ENCODE data around the gene LHX6. TPM values are rescaled to one million over a fixed set of nuclear protein-coding genes. Genes with fewer than 3 reads are reported as not detected.

LHX6 gene
- total RNA-seq, 1 experiment from 2014 or later: 0.62 TPM

DNA sequence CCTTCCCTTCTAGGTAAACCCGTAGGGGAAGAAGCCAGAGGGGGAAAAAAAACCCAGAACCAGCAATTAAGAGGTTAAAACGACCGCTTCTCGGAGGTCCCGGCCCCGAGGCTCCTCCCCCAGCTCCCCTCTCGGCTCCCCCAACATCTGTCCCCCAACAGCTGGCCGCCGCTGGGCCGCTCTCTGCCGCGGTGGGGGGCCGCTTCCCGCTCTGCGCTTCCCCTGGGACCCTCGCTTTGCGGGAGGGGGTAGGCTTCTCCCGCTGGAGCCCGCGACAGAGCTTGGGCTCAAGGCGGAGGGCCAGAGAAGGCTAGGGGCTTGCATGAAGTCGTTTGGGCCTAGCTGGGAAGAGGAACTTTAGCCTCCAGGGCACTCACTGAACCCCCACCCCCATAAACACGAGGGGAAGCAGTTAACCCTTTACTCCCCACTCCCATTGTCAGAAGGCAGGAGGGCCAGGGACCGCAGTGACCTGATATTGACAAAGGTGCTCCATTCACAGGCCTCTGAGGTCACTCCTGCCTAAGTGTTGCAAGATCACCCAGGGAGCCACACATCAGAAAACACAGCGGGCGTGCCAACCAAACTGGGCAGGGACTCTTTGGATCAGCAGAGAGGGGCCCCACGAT lies 7.5 kb downstream of the LHX6 start:
- CTCF ChIA-PET: no interaction called here
- no peak for ATAC-seq

DNA sequence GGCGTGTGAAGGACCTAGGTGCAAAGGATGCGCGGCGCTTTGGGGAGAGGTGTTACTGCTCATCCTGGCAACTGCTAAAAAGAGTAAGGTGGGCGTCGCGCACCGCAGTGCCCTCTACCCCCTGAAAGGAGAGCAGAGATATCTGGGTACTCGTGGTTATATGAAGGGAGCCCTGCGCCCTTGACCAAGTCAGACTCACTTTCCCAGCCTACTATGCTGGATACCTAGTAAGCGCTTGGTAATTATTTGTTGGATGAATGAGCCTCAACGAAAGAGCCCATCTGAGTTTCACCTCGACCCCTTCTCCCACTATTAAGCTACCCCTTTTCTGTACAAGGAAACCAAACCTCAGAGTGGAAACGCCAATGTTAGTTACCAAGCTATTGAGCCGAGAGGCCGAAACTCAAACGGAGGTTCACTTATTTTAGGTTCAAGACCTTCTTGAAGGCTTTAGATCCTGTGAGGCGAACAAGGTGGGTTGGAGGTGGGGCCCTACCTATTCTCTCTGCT lies 8.0 kb downstream of the LHX6 start:
- Histone ChIP-seq H3K36me3 (ENCODE audit: control insufficient read depth, insufficient read depth, low read length) (no peaks in the 10 kb centered on the region), H3K4me1 (ENCODE audit: control insufficient read depth, insufficient read depth, low read length) (no peaks in the 10 kb centered on the region), H3K4me3 (ENCODE audit: low read depth in 2 of 2, low read length in 2 of 2) (no peak overlapping the region), H3K27ac (ENCODE audit: low read length) (no peak overlapping the region), H3K9me3 (ENCODE audit: control insufficient read depth, insufficient read depth, low read depth, low read length) (no peaks in the 10 kb centered on the region), H3K27me3 (ENCODE audit: control insufficient read depth, insufficient read depth, low read length) (no peaks in the 10 kb centered on the region)
- ChIA-PET CTCF (no interaction called here), POLR2A (no interaction called here)
- TF ChIP-seq SIN3A (IDR thresholded peaks at IDR 0.05; ENCODE audit: borderline replicate concordance, insufficient read depth, low read depth, low read length) (no peak), POLR2AphosphoS5 (IDR thresholded peaks at IDR 0.05; ENCODE audit: low read depth, low read length) (no peak), TCF7L2 (IDR thresholded peaks at IDR 0.05; ENCODE audit: low read depth, low read length) (no peak)
- TF ChIP-seq, protein P1, sequence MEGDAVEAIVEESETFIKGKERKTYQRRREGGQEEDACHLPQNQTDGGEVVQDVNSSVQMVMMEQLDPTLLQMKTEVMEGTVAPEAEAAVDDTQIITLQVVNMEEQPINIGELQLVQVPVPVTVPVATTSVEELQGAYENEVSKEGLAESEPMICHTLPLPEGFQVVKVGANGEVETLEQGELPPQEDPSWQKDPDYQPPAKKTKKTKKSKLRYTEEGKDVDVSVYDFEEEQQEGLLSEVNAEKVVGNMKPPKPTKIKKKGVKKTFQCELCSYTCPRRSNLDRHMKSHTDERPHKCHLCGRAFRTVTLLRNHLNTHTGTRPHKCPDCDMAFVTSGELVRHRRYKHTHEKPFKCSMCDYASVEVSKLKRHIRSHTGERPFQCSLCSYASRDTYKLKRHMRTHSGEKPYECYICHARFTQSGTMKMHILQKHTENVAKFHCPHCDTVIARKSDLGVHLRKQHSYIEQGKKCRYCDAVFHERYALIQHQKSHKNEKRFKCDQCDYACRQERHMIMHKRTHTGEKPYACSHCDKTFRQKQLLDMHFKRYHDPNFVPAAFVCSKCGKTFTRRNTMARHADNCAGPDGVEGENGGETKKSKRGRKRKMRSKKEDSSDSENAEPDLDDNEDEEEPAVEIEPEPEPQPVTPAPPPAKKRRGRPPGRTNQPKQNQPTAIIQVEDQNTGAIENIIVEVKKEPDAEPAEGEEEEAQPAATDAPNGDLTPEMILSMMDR (IDR thresholded peaks at IDR 0.05): no peak
- TF ChIP-seq, protein P2, sequence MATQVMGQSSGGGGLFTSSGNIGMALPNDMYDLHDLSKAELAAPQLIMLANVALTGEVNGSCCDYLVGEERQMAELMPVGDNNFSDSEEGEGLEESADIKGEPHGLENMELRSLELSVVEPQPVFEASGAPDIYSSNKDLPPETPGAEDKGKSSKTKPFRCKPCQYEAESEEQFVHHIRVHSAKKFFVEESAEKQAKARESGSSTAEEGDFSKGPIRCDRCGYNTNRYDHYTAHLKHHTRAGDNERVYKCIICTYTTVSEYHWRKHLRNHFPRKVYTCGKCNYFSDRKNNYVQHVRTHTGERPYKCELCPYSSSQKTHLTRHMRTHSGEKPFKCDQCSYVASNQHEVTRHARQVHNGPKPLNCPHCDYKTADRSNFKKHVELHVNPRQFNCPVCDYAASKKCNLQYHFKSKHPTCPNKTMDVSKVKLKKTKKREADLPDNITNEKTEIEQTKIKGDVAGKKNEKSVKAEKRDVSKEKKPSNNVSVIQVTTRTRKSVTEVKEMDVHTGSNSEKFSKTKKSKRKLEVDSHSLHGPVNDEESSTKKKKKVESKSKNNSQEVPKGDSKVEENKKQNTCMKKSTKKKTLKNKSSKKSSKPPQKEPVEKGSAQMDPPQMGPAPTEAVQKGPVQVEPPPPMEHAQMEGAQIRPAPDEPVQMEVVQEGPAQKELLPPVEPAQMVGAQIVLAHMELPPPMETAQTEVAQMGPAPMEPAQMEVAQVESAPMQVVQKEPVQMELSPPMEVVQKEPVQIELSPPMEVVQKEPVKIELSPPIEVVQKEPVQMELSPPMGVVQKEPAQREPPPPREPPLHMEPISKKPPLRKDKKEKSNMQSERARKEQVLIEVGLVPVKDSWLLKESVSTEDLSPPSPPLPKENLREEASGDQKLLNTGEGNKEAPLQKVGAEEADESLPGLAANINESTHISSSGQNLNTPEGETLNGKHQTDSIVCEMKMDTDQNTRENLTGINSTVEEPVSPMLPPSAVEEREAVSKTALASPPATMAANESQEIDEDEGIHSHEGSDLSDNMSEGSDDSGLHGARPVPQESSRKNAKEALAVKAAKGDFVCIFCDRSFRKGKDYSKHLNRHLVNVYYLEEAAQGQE (IDR thresholded peaks at IDR 0.05; ENCODE audit: insufficient read depth in 1 of 2, low read depth in 2 of 2, low read length in 1 of 2): no peak
- BruUV-seq (replicated peaks): no TSS peak
- intact Hi-C loops (cut with micrococcal nuclease; ENCODE audit: unreplicated experiment): no loop called here
- ATAC-seq (no peak), DNase-seq (ENCODE audit: low read depth, low spot score) (no peak)
- in situ Hi-C loops (cut with HindIII; ENCODE audit: low pct_unique_long_range_greater_than_20kb, low sequenced_read_pairs): no loop called here

More for the DNA sequence above, 7.5 kb downstream of the LHX6 start:
- Histone ChIP-seq H3K9me3 (ENCODE audit: control insufficient read depth, insufficient read depth, low read depth, low read length) (no peaks in the 10 kb centered on the region), H3K27me3 (ENCODE audit: control insufficient read depth, insufficient read depth, low read length) (no peaks in the 10 kb centered on the region), H3K36me3 (ENCODE audit: control insufficient read depth, insufficient read depth, low read length) (no peaks in the 10 kb centered on the region), H3K27ac (ENCODE audit: low read length) (no peak overlapping the region), H3K4me3 (ENCODE audit: low read depth in 2 of 2, low read length in 2 of 2) (no peak overlapping the region), H3K4me1 (ENCODE audit: control insufficient read depth, insufficient read depth, low read length) (no peaks in the 10 kb centered on the region)
- in situ Hi-C loops (cut with HindIII; ENCODE audit: low pct_unique_long_range_greater_than_20kb, low sequenced_read_pairs) (no loop called here), intact Hi-C loops (cut with micrococcal nuclease; ENCODE audit: unreplicated experiment) (no loop called here)
- POLR2A ChIA-PET: no interaction called here
- no peak for DNase-seq (ENCODE audit: low read depth, low spot score)
- TF ChIP-seq TCF7L2 (IDR thresholded peaks at IDR 0.05; ENCODE audit: low read depth, low read length) (no peak), SIN3A (IDR thresholded peaks at IDR 0.05; ENCODE audit: borderline replicate concordance, insufficient read depth, low read depth, low read length) (no peak), POLR2AphosphoS5 (IDR thresholded peaks at IDR 0.05; ENCODE audit: low read depth, low read length) (no peak)
- TF ChIP-seq, protein P1 (IDR thresholded peaks at IDR 0.05): no peak
- TF ChIP-seq, protein P2 (IDR thresholded peaks at IDR 0.05; ENCODE audit: insufficient read depth in 1 of 2, low read depth in 2 of 2, low read length in 1 of 2): no peak
- no TSS peak for BruUV-seq (replicated peaks)

All from Panc1 (cell line).